ENCODE data around the gene YEATS2. TPM values are rescaled to one million over a fixed set of nuclear protein-coding genes. Genes with fewer than 3 reads are reported as not detected.

YEATS2 gene
- total RNA-seq, 1 experiment from 2014 or later = 22.7 TPM

DNA sequence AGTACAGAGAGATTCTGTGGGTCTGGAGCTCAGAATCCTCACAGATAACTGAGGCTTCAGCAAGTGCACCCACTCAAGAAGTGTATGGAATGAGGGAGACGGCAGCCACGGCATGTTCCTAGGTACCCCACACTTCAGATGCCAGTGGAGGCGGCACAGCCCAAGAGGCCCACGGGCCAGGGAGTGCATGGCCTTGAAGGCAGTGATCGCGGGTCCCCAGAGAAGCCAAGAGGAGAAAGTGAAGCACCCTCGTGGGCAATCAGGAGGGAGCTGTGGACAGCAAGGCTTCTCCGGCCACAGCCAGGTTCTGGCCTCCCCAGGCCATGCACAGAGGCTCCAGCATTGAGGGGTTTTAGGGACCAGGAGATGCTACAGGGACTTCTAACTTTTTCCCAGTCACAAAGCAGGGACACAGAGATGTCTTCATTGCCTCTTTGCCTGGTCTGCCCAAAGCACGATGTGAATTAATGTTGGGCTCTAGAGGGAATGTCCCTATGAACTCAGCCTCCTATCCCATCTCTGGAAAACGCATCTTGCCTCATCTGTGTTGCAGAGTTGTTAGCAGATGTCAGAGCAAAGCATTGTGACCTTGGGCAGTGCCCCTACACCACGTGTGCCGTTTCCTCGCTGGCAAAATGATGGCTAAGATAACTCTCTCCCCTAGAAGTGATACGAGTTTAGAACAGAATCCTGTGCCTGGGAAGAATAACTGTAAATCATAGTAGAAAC is 130.4 kb downstream of the YEATS2 start:
- no peak for DNase-seq (ENCODE audit: extremely low read depth, low read depth)

DNA sequence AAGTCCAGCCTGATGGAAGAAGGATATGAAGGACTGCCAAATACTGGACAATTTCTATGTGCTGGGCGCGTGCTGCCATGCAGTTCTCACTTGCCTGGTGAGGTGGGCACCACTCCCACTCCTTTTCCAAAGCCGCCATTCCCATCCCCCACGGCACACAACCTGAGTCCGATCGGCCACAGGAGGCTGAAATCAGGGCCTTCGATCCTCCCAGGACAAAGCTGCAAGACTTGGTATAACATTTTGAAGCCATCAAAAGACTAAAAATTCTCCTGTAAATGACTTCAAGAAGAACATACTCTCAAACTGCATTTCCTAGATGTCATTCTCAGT is 130.9 kb downstream of the YEATS2 start:
- DNase-seq (ENCODE audit: extremely low read depth, low read depth) = no peak

DNA sequence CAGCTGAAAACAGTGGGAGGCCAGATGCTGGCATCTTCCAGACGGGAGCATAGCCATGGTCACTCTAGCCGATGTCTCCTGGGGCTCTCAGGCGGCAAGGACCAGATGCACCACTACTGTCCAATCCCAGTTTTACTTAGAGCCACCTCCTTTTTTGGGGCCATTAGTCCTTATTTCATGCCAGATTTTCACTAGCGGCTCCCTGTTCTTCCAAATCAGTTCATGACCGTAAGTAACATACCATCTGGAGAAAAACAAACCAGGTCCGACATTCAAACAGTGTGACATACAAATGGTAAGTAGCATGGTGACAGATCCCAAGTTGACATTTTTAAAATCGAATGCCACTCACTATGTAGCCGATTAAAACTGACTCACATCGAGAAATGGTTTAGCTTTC is 131.9 kb downstream of the YEATS2 start:
- no peak for DNase-seq (ENCODE audit: extremely low read depth, low read depth)

DNA sequence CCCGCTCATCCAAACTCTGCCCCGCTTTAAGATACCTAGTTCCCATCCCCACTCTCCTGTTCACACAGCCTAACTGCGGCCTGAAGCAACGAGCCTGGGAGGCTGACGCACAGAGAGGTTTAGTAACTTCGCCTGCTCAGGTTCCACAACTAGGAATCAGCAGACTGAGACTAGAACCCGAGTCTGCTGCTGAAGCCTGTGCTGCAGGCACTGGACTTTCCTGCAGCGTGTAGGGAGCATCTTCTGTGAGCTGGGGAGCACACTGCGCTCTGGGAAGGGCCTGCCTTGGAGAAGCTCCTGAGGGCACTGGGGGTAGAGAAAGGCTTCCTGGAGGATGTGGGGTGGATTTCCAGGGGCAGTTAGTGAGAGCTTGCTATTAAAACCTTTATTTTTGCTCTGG is 132.6 kb downstream of the YEATS2 start:
- DNase-seq (ENCODE audit: extremely low read depth, low read depth) = no peak

DNA sequence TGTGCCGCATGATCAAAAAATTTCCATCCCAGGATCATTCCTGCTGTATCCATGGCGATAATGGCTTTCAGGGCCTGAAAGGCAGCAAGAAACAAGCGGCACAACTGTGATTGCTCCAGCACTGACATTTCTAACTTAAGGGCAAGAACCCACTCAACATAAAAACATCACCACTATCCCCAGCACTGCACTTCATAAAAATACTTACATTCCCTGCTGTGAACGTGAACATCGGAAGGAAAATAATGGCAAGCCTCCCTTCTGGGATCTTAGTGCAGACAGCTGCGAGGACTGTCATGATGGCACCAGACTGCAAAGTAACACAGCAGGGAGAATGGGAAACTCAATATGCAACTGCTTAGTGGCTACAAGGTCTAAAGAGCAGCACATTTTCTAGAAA is 135.9 kb downstream of the YEATS2 start:
- no peak for DNase-seq (ENCODE audit: extremely low read depth, low read depth)

DNA sequence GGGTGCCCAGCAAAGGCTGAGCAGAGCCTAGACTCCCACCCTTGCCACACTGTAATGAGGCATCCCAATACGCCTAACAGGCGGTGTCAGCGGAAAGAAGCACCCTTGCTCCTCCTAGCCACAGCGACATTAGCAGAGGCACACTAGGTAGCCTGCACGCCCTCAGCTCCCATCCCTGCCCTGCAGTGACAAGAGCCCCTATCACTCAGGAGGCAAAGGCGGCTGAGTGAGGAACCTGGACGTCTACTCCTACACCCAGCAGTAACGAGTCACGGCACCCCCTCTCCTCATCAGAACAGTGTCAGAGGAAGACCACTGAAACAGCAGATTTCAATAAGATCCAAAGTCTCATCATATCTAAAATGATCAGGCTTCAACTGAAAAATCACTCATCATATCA is 139.8 kb downstream of the YEATS2 start:
- DNase-seq (ENCODE audit: extremely low read depth, low read depth) = no peak

DNA sequence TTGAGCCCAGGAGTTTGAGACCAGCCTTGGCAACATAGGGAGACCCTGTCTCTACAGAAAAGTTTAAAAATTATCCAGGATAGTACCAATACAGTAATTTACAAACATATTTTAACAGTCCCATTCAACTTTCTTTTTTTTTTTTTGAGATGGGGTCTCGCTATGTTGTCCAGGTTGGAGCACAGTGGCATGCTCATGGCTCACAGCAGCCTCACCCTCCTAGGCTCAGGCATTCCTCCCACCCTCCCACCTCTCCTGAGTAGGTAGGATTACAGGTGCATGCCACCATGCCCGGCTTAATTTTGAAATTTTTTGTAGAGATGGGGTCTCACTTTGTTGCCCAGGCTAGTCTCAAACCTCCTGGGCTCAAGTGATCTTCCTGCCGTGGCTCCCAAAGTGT is 140.3 kb downstream of the YEATS2 start:
- DNase-seq (ENCODE audit: extremely low read depth, low read depth) = no peak

DNA sequence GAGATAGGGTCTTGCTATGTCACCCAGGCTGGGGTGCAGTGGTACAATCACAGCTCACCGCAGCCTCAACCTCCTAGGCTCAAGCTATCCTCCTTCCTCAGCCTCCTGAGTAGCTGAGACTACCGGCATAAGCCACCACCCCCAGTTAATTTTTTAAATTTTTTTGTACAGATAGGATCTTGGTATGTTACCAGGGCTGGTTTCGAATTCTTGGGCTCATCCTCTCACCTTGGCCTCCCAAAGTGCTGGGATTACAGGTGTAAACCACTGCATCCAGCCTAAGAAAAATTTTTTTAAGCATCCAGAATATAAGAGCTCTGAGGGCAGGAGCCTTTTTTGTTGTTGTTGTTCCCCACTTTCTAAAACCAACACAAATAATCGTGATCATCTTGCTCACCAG is 142.2 kb downstream of the YEATS2 start:
- no peak for DNase-seq (ENCODE audit: extremely low read depth, low read depth)

DNA sequence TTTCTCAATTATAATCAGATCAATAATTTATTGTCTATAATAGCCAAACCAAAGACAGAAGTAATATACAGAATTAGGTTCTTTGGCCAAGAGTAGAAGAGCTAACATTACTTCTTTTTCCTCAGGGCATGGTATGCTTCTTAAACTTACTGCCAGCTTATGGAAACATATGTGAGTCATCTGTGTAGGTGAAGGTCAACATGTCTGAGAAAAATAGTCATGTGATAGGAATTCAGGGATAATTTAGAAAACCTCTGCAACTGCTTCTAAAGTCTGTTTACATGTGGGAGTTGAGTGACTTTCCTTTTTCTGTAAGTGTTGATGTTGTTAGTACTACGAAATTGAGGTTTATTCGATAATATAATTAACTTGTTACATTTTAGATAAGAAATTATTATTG is 147.0 kb downstream of the YEATS2 start:
- DNase-seq (ENCODE audit: extremely low read depth, low read depth) = no peak

DNA sequence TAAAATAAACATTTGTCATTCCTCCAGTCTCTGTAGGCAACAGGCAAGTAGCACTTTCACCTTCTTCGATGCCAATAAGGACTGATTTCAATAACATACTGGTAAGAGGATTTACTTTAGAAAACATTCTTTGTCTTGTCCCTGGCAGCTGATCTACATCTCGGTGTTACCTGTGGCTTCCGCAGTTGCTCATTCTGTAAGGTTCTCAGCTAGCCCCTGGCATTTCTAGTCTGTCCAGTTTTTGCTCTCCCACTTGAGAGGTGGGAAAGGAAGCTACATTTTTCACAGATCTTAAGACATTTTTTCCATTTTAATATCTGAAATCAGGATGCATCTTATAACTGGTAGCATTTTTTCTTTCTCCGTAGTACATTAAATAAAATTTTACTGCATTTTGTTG is 147.5 kb downstream of the YEATS2 start:
- no peak for DNase-seq (ENCODE audit: extremely low read depth, low read depth)

DNA sequence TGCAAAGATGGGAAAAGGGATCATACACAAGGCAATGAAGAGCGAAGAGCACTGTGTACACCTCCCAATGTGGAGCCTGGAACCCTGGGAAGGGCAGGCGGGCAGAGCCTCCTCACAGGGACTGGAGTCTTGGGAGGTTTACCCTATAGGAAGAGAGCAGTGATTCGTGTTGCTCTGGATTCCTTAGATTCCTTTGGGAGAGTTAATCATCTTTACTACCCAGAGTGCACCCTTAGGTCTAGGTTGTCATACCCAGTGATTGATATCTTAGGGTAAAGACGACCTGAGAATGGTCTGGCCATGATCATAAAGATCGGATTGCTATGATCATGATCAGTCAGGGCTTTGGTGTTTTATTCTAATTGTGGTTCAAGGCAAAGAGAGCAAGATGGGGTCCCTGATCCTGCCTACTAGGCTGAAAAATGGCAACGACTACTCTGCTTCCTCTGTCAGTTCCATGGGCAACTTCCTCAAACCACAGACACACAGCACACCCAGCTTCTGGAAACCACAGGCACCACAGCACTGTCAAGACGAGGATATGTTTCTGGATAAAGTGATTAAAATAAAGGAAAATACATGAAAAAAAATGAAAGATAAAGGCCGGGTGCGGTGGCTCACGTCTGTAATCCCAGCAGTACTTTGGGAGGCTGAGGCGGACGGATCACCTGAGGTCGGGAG is 148.2 kb downstream of the YEATS2 start:
- no peak for DNase-seq (ENCODE audit: extremely low read depth, low read depth)

DNA sequence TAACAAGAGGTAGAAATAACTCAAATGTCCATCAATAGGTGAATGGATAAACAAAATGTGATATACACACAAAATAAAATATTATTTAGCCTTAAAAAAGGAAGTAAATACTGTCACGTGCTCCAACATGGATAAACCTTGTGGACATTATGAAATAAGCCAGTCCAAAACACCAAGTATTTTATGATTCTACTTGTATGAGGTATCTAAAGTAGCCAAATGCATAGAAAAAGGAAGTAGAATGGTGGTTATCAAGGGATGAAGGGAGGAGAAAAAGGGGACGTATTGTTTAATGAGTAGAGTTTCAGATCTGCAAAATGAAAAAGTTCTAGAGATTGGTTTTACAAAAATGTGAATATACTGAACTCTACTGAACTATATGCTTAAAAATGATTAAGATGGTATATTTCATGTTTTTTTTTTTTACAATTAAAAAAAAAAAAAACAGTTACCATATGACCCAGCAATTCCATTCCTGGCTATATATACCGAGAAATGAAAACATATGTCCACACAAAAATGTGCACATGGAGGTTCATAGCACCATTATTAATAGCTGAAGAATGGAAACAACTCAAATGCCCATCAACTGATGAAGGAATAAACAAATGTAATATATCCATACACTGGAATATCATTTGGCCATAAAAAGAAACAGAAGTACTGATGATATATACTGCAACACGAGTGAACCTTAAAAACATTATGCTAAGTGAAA is 156.9 kb downstream of the YEATS2 start:
- no peak for DNase-seq (ENCODE audit: extremely low read depth, low read depth)

DNA sequence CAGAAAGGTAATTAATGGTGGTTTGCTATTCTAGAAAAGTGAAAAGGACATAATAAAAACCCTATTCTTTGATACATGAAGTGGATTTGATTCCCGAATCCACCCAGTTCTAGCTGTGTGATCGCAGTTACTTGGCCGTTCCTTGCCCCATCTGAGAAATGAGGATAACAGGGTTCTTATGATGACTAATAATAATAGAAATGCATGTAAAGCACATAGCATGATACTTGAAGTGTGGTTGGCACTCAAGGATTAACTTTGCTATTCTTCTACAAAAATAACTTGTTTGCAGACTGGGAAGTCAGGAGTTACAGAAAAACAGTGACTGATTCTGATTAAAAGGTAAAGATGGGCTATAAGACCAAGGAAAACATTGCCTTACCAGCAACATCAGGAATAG is 160.3 kb downstream of the YEATS2 start:
- no peak for DNase-seq (ENCODE audit: extremely low read depth, low read depth)

Other genes starting within 250 kb of the YEATS2 start
- not detected in 2 replicates for gene KLHL6, start 142.1 kb upstream of the YEATS2 start, total RNA-seq (2014; rRNA removed; shearing (Covaris generic))
- 17.5 and 19.9 TPM in 2 replicates for gene KLHL24, start 62.2 kb upstream of the YEATS2 start, total RNA-seq (2014; rRNA removed; shearing (Covaris generic))
- gene MAP6D1, start 127.8 kb downstream of the YEATS2 start, total RNA-seq (2014; rRNA removed; shearing (Covaris generic)) = 0.72 and 0.84 TPM in 2 replicates
- 46.9 and 48.1 TPM in 2 replicates for gene PARL, start 187.1 kb downstream of the YEATS2 start, total RNA-seq (2014; rRNA removed; shearing (Covaris generic))